Activated CD4-positive, alpha-beta T cell treated with anti-CD3 and anti-CD28 coated beads, Interleukin-2, amount 10 ng/mL, durations not matched to agents 24 days and 14 days (primary cell): ENCODE results near the gene CRNN. TPM values are rescaled to one million over a fixed set of nuclear protein-coding genes. Genes with fewer than 3 reads are reported as not detected.

ENCODE experiments used
- DNase-seq: peaks from one replicate; pipeline ENCODE4 v3.0.0; 2022
- H3K27ac Mint-ChIP-seq: one replicate; pipeline ENCODE4 v1.8.0; 2022; ENCODE audit warnings: mild to moderate bottlenecking, mixed read lengths
- H3K27me3 Mint-ChIP-seq: one replicate; pipeline ENCODE4 v1.8.0; 2022; ENCODE audit warnings: mixed read lengths
- H3K36me3 Mint-ChIP-seq: one replicate; pipeline ENCODE4 v1.8.0; 2022; ENCODE audit warnings: low read depth, mild to moderate bottlenecking, mixed read lengths
- H3K4me1 Mint-ChIP-seq: one replicate; pipeline ENCODE4 v1.8.0; 2021; ENCODE audit warnings: mixed read lengths
- H3K4me3 Mint-ChIP-seq: one replicate; pipeline ENCODE4 v1.8.0; 2022; ENCODE audit warnings: mild to moderate bottlenecking, moderate library complexity, mixed read lengths
- H3K9me3 Mint-ChIP-seq: one replicate; pipeline ENCODE4 v1.8.0; 2021; ENCODE audit warnings: mixed read lengths
- intact Hi-C: fragments of 100-400 bp; cut with micrococcal nuclease; formaldehyde crosslinking; loops from one replicate; pipeline ENCODE4 v1.15.1; 2023
- total RNA-seq: library from RNA; stranded (reverse); gene quantifications from 2 replicates; pipeline ENCODE4 v1.2.3, GENCODE V29; 2022

The CRNN gene
- total RNA-seq, 1 donor from 2014 or later, result not detected

DNA sequence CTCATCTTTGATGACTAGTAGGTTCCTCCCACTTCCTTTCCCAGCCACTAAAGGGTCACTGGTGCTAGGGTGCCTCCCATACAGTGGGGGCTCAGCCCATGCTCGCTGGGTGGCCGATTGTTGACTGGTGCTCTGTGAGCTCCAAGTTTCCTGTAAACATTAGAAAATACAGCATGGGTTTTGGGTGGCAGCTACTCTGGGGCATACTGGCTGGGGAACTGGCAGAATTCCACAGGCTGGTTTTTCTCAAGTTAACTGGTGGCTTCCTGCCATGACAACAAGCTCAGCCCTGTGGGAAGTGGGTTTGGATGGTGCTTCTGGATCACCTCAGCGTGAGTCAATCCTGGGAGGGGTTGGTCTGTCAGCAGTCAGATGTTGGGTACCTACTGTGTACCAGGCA is 28.7 kb upstream of the CRNN start:
- Mint-ChIP-seq H3K9me3 (no peaks in the 10 kb centered on the region), H3K36me3 (no peaks in the 10 kb centered on the region), H3K4me3 (no peak overlapping the region), H3K27ac (no peak overlapping the region), H3K4me1 (no peaks in the 10 kb centered on the region), H3K27me3 (peaks cover 10% of the 10 kb centered on the region)
- peak; percentile 30 for DNase-seq
- intact Hi-C loops, result loop anchor here (5.0 kb wide), 1 partner anchor 390 kb away; no protein-coding TSS in a partner anchor

DNA sequence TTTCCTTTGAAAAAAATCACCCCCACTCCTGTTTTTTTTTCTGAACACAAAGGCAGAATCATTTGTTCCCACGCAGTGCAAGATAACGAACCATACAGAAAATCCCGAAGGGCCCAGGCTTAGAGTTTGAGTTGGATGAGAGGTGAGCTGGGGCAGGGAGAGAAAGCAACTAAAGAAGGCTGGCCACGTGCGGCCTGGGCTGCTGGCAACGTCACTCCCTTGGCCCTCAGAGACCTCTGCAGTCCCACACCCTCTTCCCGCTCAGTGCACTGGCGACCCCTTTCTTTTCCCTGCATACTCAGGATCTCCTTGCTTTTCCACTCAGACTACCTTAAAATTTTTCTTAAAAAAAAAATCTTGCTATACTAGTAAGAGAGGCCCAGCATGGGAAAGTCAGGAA is 28.2 kb upstream of the CRNN start:
- Mint-ChIP-seq H3K4me1 (no peaks in the 10 kb centered on the region), H3K27me3 (peaks cover 13% of the 10 kb centered on the region), H3K27ac (no peak overlapping the region), H3K9me3 (no peaks in the 10 kb centered on the region), H3K4me3 (no peak overlapping the region), H3K36me3 (no peaks in the 10 kb centered on the region)
- intact Hi-C loops, result loop anchor here (5.0 kb wide), 1 partner anchor 390 kb away; no protein-coding TSS in a partner anchor
- DNase-seq, result no peak

- intact Hi-C loops, result loop anchor here (5.0 kb wide), 1 partner anchor 389 kb away; no protein-coding TSS in a partner anchor
- DNase-seq, result peak; percentile 51
- no peak overlapping the region for H3K4me3 Mint-ChIP-seq
- no peaks in the 10 kb centered on the region for H3K36me3 Mint-ChIP-seq
- H3K27ac Mint-ChIP-seq, result no peak overlapping the region
- no peaks in the 10 kb centered on the region for H3K4me1 Mint-ChIP-seq
- peaks cover 17% of the 10 kb centered on the region for H3K27me3 Mint-ChIP-seq
- H3K9me3 Mint-ChIP-seq, result no peaks in the 10 kb centered on the region
Observed at GRCh38 chr1:152441756-152442155, 27.7 kb upstream of the CRNN start.

GRCh38 chr1:152440635-152441471 is 26.8 kb upstream of the CRNN start:
- Mint-ChIP-seq H3K9me3 (no peaks in the 10 kb centered on the region), H3K4me1 (no peaks in the 10 kb centered on the region)

GRCh38 chr1:152436593-152437496 is 22.8 kb upstream of the CRNN start:
- Mint-ChIP-seq H3K9me3 (no peaks in the 10 kb centered on the region), H3K27me3 (peaks cover 22% of the 10 kb centered on the region), H3K36me3 (no peaks in the 10 kb centered on the region), H3K4me3 (no peak overlapping the region), H3K4me1 (no peaks in the 10 kb centered on the region), H3K27ac (no peak overlapping the region)
- intact Hi-C loops, result no loop called here
- no peak for DNase-seq

More at GRCh38 chr1:152440635-152441471, 26.8 kb upstream of the CRNN start:
- DNase-seq, result peak; percentile 89
- H3K4me3 Mint-ChIP-seq, result no peak overlapping the region
- H3K36me3 Mint-ChIP-seq, result no peaks in the 10 kb centered on the region
- intact Hi-C loops, result loop anchor here (5.0 kb wide), 1 partner anchor 389 kb away; no protein-coding TSS in a partner anchor
- peaks cover 22% of the 10 kb centered on the region for H3K27me3 Mint-ChIP-seq
- no peak overlapping the region for H3K27ac Mint-ChIP-seq

- no peaks in the 10 kb centered on the region for H3K4me1 Mint-ChIP-seq
- H3K27me3 Mint-ChIP-seq, result no peaks in the 10 kb centered on the region
- no peak for DNase-seq
- intact Hi-C loops, result no loop called here
- H3K27ac Mint-ChIP-seq, result no peak overlapping the region
- H3K9me3 Mint-ChIP-seq, result peaks cover 7% of the 10 kb centered on the region
- H3K36me3 Mint-ChIP-seq, result no peaks in the 10 kb centered on the region
- no peak overlapping the region for H3K4me3 Mint-ChIP-seq
Observed at GRCh38 chr1:152427458-152427857, 13.4 kb upstream of the CRNN start.

GRCh38 chr1:152426731-152427130 is 12.7 kb upstream of the CRNN start:
- no peaks in the 10 kb centered on the region for H3K4me1 Mint-ChIP-seq
- intact Hi-C loops, result no loop called here
- peaks cover 7% of the 10 kb centered on the region for H3K9me3 Mint-ChIP-seq
- H3K27me3 Mint-ChIP-seq, result no peaks in the 10 kb centered on the region
- DNase-seq, result no peak
- H3K27ac Mint-ChIP-seq, result no peak overlapping the region
- no peaks in the 10 kb centered on the region for H3K36me3 Mint-ChIP-seq
- no peak overlapping the region for H3K4me3 Mint-ChIP-seq

GRCh38 chr1:152419917-152420316 is 5.9 kb upstream of the CRNN start:
- H3K36me3 Mint-ChIP-seq, result no peaks in the 10 kb centered on the region

DNA sequence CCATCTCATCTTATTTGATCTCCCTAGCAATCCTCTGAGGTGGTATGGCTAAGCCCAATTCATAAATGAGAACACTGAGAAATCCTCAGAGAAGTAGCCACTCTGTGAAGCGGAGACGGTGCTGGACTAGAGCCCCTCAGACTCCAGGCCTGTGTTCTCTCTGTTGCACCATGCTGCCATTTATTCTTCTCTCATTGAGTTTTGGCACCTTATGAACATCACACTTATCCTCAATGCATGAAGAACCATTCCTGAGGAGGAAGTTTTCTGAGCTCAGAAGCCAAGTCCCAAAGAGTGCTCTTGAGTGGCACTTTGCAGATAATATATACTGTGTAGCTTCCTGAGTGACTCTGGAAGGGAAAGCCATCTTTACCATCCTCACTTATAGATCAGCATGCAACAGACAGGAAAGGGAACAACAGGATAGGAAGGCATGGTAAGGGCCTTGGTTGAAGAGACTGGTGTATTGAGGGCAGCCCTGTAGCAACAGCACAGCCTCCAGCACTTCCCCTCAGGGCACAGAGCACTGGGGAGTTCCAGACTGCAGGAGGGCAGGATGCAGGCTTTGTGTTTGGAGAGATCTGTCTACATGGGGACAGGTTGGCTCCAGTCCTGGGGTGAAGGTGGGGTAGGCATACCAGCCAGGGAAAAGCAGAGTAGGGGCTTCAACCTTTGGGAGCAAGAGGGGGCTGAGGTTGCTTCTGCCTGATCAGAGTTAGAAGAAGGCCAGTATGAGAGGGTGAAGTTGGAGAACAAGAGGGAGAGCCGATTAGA is 1.6 kb upstream of the CRNN start:
- H3K4me1 Mint-ChIP-seq, result no peaks in the 10 kb centered on the region
- H3K27me3 Mint-ChIP-seq, result peaks cover 12% of the 10 kb centered on the region
- intact Hi-C loops, result no loop called here
- DNase-seq, result no peak
- H3K36me3 Mint-ChIP-seq, result no peaks in the 10 kb centered on the region
- no peaks in the 10 kb centered on the region for H3K9me3 Mint-ChIP-seq
- no peak overlapping the region for H3K4me3 Mint-ChIP-seq
- no peak overlapping the region for H3K27ac Mint-ChIP-seq

More at GRCh38 chr1:152419917-152420316, 5.9 kb upstream of the CRNN start:
- Mint-ChIP-seq H3K27ac (no peak overlapping the region), H3K9me3 (peaks cover 6% of the 10 kb centered on the region), H3K27me3 (peaks cover 12% of the 10 kb centered on the region), H3K4me1 (no peaks in the 10 kb centered on the region), H3K4me3 (no peak overlapping the region)
- DNase-seq, result no peak
- intact Hi-C loops, result no loop called here

GRCh38 chr1:152412756-152413155 is 1.3 kb downstream of the CRNN start:
- intact Hi-C loops, result no loop called here
- H3K27me3 Mint-ChIP-seq, result peaks cover 8% of the 10 kb centered on the region
- H3K9me3 Mint-ChIP-seq, result no peaks in the 10 kb centered on the region
- H3K27ac Mint-ChIP-seq, result no peak overlapping the region
- H3K4me3 Mint-ChIP-seq, result no peak overlapping the region
- H3K4me1 Mint-ChIP-seq, result no peaks in the 10 kb centered on the region
- H3K36me3 Mint-ChIP-seq, result no peaks in the 10 kb centered on the region
- no peak for DNase-seq

- no peaks in the 10 kb centered on the region for H3K9me3 Mint-ChIP-seq
- no peaks in the 10 kb centered on the region for H3K4me1 Mint-ChIP-seq
- H3K27me3 Mint-ChIP-seq, result peaks cover 14% of the 10 kb centered on the region
- intact Hi-C loops, result no loop called here
- DNase-seq, result no peak
- no peaks in the 10 kb centered on the region for H3K36me3 Mint-ChIP-seq
- H3K4me3 Mint-ChIP-seq, result no peak overlapping the region
- no peak overlapping the region for H3K27ac Mint-ChIP-seq
Observed at GRCh38 chr1:152411134-152411533, 2.9 kb downstream of the CRNN start.

GRCh38 chr1:152410599-152410998 is 3.5 kb downstream of the CRNN start:
- intact Hi-C loops, result no loop called here
- Mint-ChIP-seq H3K27me3 (peaks cover 12% of the 10 kb centered on the region), H3K4me1 (no peaks in the 10 kb centered on the region), H3K9me3 (no peaks in the 10 kb centered on the region), H3K36me3 (no peaks in the 10 kb centered on the region), H3K4me3 (no peak overlapping the region), H3K27ac (no peak overlapping the region)
- DNase-seq, result peak; percentile 28

DNA sequence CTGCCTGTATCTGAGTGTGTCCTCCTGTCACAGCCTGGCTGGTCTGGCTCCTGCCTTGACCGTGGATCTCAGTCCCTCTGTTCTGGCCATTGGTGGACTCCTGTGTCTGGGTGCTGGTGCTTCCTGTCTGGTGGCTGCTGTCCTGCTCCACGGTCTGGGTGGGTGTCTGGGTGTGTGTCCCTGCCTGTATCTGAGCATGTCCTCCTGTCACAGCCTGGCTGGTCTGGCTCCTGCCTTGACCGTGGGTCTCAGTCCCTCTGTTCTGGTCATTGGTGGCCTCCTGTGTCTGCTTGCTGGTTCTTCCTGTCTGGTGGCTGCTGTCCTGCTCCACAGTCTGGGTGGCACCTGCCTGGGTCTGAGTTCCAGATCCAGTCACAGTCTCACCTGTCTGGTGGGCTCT is 4.0 kb downstream of the CRNN start:
- no peak overlapping the region for H3K4me3 Mint-ChIP-seq
- intact Hi-C loops, result no loop called here
- no peaks in the 10 kb centered on the region for H3K9me3 Mint-ChIP-seq
- no peak overlapping the region for H3K27ac Mint-ChIP-seq
- H3K4me1 Mint-ChIP-seq, result no peaks in the 10 kb centered on the region
- H3K27me3 Mint-ChIP-seq, result peaks cover 10% of the 10 kb centered on the region
- no peaks in the 10 kb centered on the region for H3K36me3 Mint-ChIP-seq
- DNase-seq, result no peak
